Gastrocnemius medialis (tissue), 4 donors: ENCODE measurements around the gene DPYD. TPM values are rescaled to one million over a fixed set of nuclear protein-coding genes. Genes with fewer than 3 reads are reported as not detected.

Experiments used
- ATAC-seq, 2 donors: fragments of 150-250 bp; one replicate each; pipeline ENCODE4 v1.9.1; 2016
- DNase-seq, 2 donors: peaks; one replicate each; pipeline ENCODE4 v3.0.0-alpha.2; 2019
- H3K27ac ChIP-seq, 4 donors: fragments of 200-600 bp; sonication (generic); 1 replicate in 1 of 4; 2 replicates in 3 of 4; pipeline ENCODE4 v1.5.1; 2016 to 2018; ENCODE audit warnings: mild to moderate bottlenecking in 2 of 4, moderate library complexity in 1 of 4
- H3K27me3 ChIP-seq, 3 donors: fragments of 200-600 bp; sonication (generic) in 2 of 3; 1 replicate in 1 of 3; 2 replicates in 2 of 3; pipeline versions ENCODE4 v1.5.1 to v1.6.0; 2016 to 2019; ENCODE audit warnings: mild to moderate bottlenecking in 1 of 3, moderate library complexity in 1 of 3
- H3K36me3 ChIP-seq, 2 donors: fragments of 200-600 bp; sonication (generic) in 1 of 2; one replicate each; pipeline ENCODE4 v1.5.1; 2017 to 2018
- H3K4me1 ChIP-seq, 2 donors: fragments of 200-600 bp; sonication (generic) in 1 of 2; one replicate each; pipeline ENCODE4 v1.5.1; 2016 to 2017; ENCODE audit warnings: mild to moderate bottlenecking in 2 of 2
- H3K4me3 ChIP-seq, 4 donors: fragments of 200-600 bp; sonication (generic) in 3 of 4; 1 replicate in 1 of 4; 2 replicates in 3 of 4; pipeline ENCODE4 v1.5.1; 2016 to 2019; ENCODE audit warnings: mild to moderate bottlenecking in 2 of 4
- H3K9me3 ChIP-seq, 3 donors: fragments of 200-600 bp; sonication (generic) in 2 of 3; 1 replicate in 1 of 3; 2 replicates in 2 of 3; pipeline ENCODE4 v1.5.1; 2016 to 2019
- POLR2A ChIP-seq, 2 donors: fragments of 450-650 bp; IDR thresholded peaks; one replicate each; pipeline ENCODE4 v1.6.1; 2017; ENCODE audit warnings: antibody characterized with exemption in 2 of 2, mild to moderate bottlenecking in 2 of 2, moderate library complexity in 2 of 2
- in situ Hi-C, 4 donors: fragments of 200-750 bp; cut with MboI; loops; one replicate each; pipeline versions ENCODE4 v1.15.0 to v1.8.0; 2017; ENCODE audit warnings: low sequenced_read_pairs in 4 of 4
- intact Hi-C: fragments of 100-400 bp; cut with DNase I; formaldehyde crosslinking; loops from one replicate; pipeline ENCODE4 v1.15.1; 2023; ENCODE audit warnings: low total_unique reads
- total RNA-seq, 4 donors: library from RNA; depleted of rRNA; stranded (reverse); fragments of >200 nt; gene quantifications; one replicate each; pipeline versions ENCODE4 v1.1.0 to v1.2.3, GENCODE V29; 2016
- TF ChIP-seq, protein P1 (sequence below), 5 experiments: fragments of 450-650 bp in 3 of 5; fragments of 200-600 bp in 2 of 5; sonication (generic) in 2 of 5; IDR thresholded peaks in 4 of 5; conservative IDR thresholded peaks in 1 of 5; 1 replicate in 4 of 5; 2 replicates in 1 of 5; pipeline ENCODE4 v1.5.1; 2016 to 2019; ENCODE audit warnings: antibody characterized with exemption in 5 of 5, mild to moderate bottlenecking in 3 of 5, moderate library complexity in 3 of 5

The DPYD gene
- total RNA-seq, 4 donors from 2014 or later: 4.6 to 13.9 (median 9.1) TPM

DNA sequence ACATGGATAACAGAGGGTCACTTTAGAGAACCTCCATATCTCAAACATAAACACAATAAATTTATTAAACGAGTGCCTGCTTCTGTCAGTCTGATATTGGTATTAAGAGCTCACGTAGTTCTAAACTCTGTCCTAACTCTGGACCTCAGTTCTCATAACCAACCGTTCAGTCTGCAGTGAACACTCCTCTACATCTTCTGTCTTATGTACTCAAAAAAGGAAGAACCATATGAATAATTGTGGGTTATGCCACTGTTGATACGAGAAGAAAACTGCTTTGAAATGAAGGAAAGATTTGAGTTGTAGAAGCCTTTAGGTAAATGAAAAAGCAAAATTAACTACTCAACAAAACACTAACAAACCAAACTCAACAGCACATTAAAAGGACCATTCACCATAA is 53.7 kb downstream of the DPYD start:
- H3K27ac ChIP-seq: no peak overlapping the region
- H3K4me1 ChIP-seq: peaks cover 19 to 21% of the 10 kb centered on the region in 2 donors
- H3K4me3 ChIP-seq: no peak overlapping the region
- DNase-seq (no peak), ATAC-seq (no peak)
- H3K36me3 ChIP-seq: no peaks in the 10 kb centered on the region
- TF ChIP-seq, protein P1, sequence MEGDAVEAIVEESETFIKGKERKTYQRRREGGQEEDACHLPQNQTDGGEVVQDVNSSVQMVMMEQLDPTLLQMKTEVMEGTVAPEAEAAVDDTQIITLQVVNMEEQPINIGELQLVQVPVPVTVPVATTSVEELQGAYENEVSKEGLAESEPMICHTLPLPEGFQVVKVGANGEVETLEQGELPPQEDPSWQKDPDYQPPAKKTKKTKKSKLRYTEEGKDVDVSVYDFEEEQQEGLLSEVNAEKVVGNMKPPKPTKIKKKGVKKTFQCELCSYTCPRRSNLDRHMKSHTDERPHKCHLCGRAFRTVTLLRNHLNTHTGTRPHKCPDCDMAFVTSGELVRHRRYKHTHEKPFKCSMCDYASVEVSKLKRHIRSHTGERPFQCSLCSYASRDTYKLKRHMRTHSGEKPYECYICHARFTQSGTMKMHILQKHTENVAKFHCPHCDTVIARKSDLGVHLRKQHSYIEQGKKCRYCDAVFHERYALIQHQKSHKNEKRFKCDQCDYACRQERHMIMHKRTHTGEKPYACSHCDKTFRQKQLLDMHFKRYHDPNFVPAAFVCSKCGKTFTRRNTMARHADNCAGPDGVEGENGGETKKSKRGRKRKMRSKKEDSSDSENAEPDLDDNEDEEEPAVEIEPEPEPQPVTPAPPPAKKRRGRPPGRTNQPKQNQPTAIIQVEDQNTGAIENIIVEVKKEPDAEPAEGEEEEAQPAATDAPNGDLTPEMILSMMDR (IDR thresholded peaks at IDR 0.05 in 4 of 5, conservative IDR thresholded peaks at IDR 0.05 in 1 of 5): no peak
- TF ChIP-seq POLR2A (IDR thresholded peaks at IDR 0.05): no peak
- in situ Hi-C loops (no loop called here), intact Hi-C loops (no loop called here)
- no peaks in the 10 kb centered on the region for H3K9me3 ChIP-seq
- H3K27me3 ChIP-seq: no peaks in the 10 kb centered on the region

DNA sequence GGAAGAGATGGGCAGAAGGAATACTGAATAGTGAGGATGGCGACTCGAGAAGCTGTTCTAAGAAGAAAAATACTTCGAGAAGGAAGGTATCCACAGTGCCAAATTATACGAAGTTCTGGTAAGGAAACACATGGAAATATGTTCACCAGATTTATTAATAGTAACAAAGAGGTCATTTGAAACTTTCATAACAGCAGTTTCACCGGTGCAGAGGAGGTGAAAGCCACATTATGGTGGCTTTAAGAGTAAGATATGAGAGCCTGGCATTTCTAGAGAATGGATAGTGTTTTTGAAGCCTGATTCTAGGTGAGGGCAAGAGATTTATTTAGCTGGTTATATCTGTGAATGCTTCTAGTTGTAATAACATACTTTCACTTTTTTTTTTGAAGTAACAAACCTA is 56.2 kb downstream of the DPYD start:
- Histone ChIP-seq H3K4me1 (peaks cover 19 to 21% of the 10 kb centered on the region in 2 donors), H3K27me3 (no peaks in the 10 kb centered on the region), H3K36me3 (no peaks in the 10 kb centered on the region), H3K4me3 (peak overlapping the region in 1 of 4 donors; percentile 29), H3K9me3 (no peaks in the 10 kb centered on the region), H3K27ac (peak overlapping the region; percentile 27 to 51 (median 40))
- intact Hi-C loops (no loop called here), in situ Hi-C loops (no loop called here)
- no peak for TF ChIP-seq POLR2A (IDR thresholded peaks at IDR 0.05)
- TF ChIP-seq, protein P1 (IDR thresholded peaks at IDR 0.05 in 4 of 5, conservative IDR thresholded peaks at IDR 0.05 in 1 of 5): no peak
- DNase-seq: no peak
- peak; percentile 39 to 78 for ATAC-seq

DNA sequence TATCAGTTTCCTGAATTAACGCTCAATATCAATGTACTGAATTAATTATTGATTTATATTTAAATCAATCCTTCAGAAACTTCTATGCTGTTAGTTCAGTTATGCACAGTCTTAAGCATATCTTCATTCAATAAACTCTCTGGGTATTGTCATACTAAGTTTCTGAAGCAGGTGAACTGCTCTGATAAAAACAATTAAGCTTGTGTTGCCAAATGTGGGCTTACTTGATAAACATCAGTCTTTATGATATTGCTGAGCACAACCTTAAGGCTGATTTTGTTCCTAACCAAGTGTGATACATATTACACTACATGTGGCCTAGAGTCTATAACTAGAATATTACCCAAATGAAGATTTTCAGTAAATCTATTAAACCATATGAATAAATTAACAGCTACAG is 67.6 kb downstream of the DPYD start:
- ATAC-seq (no peak), DNase-seq (no peak)
- Histone ChIP-seq H3K36me3 (no peaks in the 10 kb centered on the region), H3K27ac (no peak overlapping the region), H3K4me3 (no peak overlapping the region), H3K9me3 (no peaks in the 10 kb centered on the region), H3K4me1 (peaks cover 10 to 12% of the 10 kb centered on the region in 2 donors), H3K27me3 (no peaks in the 10 kb centered on the region)
- TF ChIP-seq POLR2A (IDR thresholded peaks at IDR 0.05): no peak
- TF ChIP-seq, protein P1 (IDR thresholded peaks at IDR 0.05 in 4 of 5, conservative IDR thresholded peaks at IDR 0.05 in 1 of 5): no peak
- intact Hi-C loops (no loop called here), in situ Hi-C loops (no loop called here)

DNA sequence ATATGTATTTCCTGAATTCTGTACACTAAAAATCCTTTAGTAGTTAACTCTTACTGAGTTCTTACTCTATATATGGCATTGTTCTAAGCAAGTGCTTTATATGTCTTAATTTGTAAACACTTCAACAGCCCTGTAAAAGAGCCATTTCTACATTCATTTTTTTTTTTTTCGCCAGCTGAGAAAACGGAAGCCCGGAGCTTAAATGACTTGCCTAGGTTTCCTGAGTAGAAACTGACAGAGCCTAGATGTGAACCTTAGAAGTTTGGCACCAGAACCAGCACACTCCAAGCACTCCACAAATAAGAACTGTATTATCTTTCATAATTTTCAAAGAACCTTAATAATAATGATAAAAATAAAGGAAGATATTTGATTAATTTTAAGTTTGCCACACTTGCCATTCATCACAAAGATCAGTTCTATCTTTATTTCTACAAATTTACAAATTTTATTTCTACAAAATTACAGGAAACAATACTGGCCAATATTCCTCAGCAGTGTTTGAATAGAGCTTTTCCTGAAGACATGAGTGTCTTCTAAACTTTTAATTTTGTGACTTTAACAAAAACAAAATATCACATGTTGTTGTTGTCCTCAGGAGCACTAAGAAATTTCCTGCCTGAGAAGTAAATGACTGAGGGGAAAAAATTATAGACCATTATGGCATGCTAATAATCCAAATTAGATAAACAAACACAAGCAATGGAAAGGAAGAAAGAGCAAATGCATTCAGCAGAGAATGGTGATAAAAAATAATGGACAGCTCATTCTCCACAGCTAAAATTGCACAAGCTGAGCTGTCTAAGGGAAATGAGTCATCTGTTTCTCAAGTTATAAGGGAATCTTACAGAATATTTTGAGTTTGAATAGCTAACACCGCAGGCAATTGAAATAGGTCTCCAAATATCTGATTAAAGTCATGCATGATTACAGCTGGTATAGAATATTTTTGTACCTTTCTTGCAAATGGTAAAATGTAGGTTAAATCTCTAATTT is 71.2 kb downstream of the DPYD start:
- H3K27me3 ChIP-seq: no peaks in the 10 kb centered on the region
- DNase-seq (no peak), ATAC-seq (peak; percentile 68 to 87)
- in situ Hi-C loops: no loop called here
- intact Hi-C loops: no loop called here
- H3K36me3 ChIP-seq: peaks cover 0 to 3% of the 10 kb centered on the region in 2 donors
- H3K4me3 ChIP-seq: no peak overlapping the region
- no peaks in the 10 kb centered on the region for H3K9me3 ChIP-seq
- peak overlapping the region in 1 of 4 donors; percentile 24 for H3K27ac ChIP-seq
- TF ChIP-seq, protein P1 (IDR thresholded peaks at IDR 0.05 in 4 of 5, conservative IDR thresholded peaks at IDR 0.05 in 1 of 5): no peak
- no peak for TF ChIP-seq POLR2A (IDR thresholded peaks at IDR 0.05)
- H3K4me1 ChIP-seq: peaks cover 10 to 12% of the 10 kb centered on the region in 2 donors
